GM11168 (cell line): Measurements from ENCODE around the gene KRTAP12-2.
"Not testable (repeated sequence)": the region's sequence is repeated elsewhere in the genome, so short reads cannot be mapped to it uniquely, and the experiment has no call there.

Experiments
- in situ Hi-C: fragments of 300-500 bp; cut with MboI; formaldehyde crosslinking; loops from one replicate; pipeline ENCODE4 v1.12.0; 2022; ENCODE audit warnings: low sequenced_read_pairs; ENCODE audit not compliant: unreplicated experiment

Gene KRTAP12-2

DNA sequence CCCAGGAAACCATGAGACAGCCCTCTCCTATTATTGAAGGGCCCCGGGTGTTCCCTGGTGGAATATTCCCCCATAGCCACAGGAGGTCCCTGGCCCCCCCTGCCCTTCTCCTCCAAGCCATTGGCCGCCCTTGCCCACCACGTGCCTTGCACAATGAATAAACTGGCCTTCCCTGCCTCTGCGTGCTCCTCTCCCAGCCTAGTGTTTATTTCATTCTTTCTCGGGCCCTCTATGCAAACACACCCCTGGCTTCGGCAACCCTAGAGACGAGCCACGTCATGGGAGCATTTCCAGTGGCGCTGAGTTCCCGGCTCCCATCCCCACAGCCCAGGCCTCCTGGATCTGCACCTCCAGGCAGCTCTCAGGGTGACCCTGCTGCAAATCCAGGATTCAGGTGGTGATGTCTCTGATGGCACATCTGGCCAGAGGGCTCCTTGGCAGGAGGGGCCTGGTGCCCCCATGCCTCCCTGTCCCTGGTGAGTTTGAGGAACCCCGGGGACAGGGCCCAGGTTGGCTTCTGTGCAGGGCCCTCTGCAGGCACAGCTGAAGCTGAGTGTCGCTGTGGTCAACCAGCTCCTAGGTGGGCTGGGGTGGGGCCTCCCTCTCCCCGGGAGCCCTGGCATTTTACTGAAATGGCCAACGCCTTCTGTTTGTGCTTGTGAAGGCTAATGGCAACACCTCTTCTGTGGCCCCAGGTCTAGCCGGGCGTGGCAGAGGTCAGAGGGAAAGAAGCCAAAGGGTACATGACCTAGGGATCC, 36.4 kb upstream of the KRTAP12-2 start:
- in situ Hi-C loops: no loop called here

DNA sequence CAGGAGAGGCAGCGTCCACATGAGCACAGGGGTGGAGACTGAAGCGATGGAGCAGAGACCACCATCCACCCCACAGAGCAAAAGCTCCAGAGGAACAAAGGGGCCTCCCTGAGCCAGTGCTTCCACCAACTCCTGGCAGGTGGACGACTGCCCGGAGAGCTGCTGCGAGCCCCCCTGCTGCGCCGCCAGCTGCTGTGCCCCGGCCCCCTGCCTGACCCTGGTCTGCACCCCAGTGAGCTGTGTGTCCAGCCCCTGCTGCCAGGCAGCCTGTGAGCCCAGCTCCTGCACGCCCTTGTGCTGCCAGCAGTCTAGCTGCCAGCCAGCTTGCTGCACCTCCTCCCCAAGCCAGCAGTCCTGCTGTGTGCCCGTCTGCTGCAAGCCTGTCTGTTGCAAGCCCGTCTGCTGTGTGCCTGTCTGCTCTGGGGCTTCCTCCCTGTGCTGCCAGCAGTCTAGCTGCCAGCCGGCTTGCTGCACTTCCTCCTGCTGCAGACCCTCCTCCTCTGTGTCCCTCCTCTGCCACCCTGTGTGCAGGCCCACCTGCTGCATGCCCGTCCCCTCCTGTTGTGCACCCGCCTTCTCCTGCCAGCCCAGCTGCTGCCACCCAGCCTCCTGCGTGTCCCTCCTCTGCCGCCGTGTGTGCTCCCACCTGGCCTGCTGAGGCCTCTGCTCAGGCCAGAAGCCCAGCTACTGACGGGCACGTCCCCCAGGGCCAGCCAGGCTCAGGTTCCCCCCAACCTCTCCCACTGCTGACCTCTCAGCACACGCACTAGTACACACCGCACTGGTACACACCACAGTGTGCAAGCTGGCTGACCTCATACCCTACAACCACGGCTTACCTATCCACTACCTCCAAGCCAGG, 35.6 kb upstream of the KRTAP12-2 start:
- in situ Hi-C loops: no loop called here

DNA sequence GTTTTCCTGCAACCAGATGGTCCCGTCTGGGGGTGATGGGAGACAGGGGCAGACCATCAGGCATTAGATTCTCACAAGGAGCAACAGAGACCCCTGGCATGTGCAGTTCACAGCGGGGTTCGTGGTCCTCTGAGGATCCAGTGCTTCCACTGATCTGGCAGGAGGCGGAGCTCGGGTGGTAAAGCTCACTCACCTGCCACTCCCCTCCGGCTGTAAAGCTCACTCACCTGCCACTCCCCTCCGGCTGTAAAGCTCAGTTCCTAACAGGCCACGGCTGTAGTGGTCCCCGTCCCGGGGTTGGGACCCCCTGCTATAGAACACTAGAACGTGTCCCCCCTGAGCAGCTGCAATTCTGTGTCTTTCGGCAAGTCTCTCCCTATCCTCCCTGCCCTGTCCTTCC, 34.8 kb upstream of the KRTAP12-2 start:
- in situ Hi-C loops: no loop called here

DNA sequence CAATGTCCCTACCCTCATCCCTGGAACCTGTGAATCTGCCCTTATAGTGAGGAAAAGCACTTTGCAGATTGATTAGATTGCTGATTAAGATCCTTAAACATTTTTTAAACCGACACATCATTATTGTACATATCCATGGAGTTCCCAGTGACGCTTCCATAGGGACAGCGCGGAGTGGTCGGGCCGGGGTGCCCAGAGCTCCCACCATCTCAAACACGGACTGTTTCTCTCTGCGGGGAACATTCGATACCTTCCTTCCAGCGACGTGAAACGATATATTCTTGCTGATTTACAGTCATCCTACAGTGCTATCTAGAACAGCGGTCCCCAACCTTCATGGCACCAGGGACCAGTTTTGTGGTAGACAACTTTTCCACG, 34.3 kb upstream of the KRTAP12-2 start:
- in situ Hi-C loops: no loop called here

DNA sequence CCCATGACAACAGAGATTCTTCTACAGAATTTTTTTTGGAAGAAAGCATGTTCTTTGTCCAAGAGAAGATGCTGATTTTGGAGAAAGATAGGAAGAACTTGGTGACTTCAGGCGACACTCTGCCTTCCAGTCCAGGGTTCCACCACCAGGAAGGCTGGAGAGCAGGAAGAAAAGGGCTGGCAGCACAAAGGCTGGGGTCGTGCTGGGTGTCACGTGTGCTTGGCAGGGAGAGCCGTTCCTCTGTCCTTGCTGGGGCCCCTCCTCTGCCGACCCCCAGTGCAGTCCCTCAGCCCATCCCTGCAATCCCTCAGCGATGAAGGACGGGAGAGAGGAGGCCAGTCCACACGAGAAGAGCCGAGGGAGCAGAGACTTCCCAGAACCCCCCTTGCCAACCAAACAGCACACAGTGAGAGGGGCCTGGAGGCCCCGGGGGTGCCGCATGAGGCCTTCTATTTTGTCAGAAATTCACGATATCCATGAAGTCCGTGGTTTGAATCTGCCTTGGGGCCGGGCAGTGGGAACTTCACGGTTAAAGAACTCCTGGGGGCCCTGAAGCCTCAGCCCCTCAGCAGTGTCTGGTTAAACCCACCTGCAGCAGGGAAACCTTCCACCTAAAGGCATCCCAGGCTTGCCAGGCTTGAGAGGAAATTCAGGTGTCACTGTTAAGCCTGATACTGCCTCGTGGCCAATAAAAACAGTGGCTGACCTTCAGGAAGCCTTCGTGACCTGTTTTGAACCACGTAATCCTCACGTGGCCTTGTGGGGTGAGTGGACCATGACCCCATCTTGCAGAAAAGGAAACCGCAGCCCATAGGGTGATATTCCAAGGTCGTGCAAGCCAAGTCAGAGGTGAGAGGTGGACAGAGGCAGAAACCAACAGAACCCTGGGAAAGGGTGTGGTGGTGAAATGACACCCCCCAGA, 33.6 kb upstream of the KRTAP12-2 start:
- in situ Hi-C loops: no loop called here

DNA sequence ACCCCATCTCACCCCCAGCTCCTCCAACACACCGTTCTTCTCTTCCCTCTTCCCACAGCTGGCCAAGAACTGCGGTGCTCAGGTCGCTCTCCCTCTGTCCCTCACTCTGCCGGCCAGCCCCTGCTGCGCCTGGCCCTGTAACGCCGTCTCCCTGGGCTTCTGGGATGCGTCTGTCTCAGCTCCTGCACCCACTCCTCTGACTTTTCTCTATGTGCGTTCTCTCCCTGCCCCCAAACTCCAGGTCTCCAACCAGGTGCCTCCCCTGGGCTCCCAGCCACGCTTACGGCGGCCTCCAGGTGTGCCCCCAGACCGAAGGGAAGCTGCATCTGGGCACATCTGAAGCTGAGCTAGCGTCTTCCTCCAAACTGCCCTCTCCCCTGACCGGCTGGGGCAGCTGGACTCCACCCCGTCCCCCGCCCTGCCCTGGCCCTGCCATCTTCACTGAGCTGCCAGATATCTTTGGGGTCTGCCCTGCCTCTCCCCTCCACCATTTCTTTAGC, 32.8 kb upstream of the KRTAP12-2 start:
- in situ Hi-C loops: no loop called here

DNA sequence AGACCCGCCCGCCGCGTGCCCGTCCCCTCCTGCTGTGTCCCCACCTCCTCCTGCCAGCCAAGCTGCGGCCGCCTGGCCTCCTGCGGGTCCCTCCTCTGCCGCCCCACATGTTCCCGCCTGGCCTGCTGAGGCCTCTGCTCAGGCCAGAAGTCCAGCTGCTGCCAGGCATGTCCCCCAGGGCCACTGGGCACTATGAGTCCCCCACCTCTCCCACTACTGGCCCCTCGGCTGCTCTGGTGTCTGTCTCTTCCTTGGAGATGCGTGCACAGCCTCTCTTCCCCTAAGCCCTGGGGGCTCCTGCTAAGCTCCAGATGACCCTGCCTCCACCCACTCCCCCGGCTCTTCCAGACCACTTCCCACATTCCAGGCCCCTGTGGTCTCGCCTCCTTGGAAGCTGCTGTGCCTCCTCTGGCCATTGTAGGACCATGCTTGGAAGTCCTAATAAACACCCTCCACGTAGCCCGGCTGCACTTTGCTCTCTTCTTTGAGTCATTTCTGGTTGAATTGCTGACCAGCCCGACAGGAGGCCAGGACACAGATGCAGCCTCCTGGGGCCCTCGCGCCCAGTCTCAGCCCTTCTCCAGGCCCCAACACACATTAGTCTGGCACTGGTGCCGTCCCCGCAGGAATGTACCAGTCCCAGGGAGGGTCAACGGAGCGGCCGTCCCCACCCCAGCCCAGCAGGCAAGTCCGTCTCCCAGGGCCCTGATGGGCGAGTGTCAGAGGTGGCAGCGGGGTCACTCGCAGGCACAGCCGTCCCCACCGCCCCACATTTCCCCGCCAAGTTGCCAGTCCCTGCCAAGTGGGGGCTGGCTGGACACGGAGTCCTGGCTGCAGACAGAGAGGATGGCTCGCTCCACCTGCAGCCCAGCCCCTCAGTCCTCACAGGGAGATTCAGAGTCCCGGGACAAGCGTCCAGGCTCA, 31.3 kb upstream of the KRTAP12-2 start:
- in situ Hi-C loops: no loop called here

DNA sequence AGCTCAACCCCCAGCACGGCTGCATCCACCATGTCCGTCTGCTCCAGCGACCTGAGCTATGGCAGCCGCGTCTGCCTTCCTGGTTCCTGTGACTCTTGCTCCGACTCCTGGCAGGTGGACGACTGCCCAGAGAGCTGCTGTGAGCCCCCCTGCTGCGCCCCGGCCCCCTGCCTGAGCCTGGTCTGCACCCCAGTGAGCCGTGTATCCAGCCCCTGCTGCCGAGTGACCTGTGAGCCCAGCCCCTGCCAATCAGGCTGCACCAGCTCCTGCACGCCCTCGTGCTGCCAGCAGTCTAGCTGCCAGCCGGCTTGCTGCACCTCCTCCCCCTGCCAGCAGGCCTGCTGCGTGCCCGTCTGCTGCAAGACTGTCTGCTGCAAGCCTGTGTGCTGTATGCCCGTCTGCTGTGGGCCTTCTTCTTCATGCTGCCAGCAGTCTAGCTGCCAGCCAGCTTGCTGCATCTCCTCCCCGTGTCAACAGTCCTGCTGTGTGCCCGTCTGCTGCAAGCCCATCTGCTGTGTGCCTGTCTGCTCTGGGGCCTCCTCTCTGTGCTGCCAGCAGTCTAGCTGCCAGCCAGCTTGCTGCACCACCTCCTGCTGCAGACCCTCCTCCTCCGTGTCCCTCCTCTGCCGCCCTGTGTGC, 30.6 kb upstream of the KRTAP12-2 start, which contains the start of gene KRTAP10-12:
KRTAP10-12 (plus strand) TSS at position 1 of the 639 bp plus-strand sequence; CDS start at position 31, 30 bp downstream.
- in situ Hi-C loops: not testable (repeated sequence)

DNA sequence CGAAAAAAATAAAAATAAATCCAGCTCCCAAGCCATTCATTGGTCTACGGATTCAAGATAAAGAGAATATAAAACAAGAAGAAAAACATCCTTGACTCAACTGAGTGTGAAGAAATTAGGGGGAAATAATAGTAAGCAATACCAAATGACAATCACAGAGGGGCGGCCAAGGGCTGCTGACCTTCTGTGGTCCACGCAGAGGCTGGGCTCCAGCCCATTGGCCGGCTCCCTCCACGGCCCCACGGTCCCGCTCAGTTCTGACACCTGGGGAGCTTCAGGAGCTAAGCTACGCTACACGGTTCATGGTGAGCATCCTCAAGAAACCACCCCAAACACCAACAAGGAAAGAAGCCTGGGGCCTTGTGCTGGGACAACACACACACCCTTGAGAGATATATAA, 29.8 kb upstream of the KRTAP12-2 start:
- in situ Hi-C loops: no loop called here

DNA sequence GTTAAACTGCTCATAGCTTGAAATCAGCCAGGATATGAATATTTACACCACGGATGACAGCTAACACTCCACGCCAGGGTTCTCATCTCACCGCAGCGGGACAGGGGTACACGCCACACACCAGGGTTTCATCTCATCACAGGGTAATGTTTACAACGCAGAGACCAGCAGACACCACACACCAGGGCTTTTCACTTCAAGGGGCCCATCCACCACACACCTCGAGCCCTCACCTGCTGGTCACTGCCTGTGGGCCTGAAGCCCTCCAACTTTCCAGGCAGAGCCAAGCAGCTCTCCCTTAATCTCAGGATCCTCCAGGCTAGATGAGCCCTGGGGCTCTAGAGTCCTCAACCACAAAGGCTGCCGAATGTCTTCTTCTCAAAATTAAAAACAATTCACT, 28.9 kb upstream of the KRTAP12-2 start:
- in situ Hi-C loops: no loop called here

DNA sequence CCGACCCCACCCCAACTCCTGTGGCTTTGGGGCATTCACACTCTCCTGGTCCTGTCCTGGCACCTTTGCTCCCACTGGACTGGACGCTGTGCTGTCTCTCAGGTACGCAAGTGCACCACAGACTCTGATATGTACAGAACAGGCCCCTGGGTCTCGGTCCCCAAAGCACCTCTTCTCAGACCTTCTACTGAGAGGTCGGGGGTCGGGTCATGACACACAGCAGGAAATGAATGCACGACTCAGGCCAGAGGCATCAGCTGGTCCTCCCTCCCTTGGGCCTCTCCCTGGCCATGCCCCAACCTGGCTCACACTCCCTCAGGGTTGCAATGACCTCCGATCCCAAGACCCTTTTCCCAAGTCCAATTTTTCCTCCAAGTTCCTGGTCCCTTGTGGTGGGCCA, 28.5 kb upstream of the KRTAP12-2 start:
- in situ Hi-C loops: no loop called here

DNA sequence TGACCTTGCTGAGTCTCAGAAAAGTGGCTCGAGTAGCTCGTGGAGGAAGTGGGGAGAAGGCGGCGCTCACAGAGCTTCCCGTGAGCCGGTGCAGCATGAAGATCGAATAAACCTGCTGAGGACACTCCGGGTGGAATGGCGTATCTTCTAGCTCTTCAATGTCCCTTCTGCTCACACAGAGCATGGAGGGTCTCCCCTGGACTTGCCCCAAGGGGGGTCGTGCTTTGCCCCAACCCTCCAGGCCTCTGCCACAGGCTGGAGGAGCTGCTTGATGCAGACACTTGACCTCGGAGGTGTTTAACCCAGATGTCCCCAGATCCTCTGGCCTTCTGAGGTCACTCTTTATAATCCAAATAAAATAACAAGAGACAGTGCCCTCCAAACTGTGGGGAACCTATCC, 28.0 kb upstream of the KRTAP12-2 start:
- in situ Hi-C loops: no loop called here

DNA sequence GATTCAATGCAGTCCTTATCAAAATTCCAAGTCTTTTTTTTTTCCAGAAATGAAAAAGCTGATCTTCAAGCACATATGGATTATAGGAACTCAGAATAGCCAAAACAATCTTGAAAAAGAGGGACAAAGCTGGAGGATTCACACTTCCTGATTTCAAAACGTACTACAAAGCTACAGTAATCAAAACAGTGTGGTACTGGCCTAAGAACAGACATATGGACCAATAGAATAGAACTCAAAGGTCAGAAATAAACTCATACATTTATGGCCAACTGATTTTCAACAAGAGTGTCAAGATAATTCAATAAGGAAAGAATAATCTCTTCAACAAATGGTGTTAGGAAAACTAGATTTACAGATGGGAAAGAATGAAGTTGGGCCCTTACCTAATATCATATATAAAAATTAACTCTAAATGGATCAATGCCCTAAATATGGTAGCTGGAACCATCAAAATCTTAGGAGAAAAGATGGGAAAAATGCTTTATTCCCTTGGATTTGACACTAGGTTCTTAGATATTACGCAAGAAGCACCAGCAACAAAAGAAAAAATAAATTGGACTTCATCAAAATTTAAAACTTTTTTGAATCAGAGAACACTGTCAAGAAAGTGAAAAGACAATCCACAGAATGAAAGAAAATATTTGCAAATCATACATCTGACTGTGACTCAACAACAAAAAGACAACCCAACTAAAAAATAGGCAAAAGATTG, 26.2 kb upstream of the KRTAP12-2 start:
- in situ Hi-C loops: no loop called here

DNA sequence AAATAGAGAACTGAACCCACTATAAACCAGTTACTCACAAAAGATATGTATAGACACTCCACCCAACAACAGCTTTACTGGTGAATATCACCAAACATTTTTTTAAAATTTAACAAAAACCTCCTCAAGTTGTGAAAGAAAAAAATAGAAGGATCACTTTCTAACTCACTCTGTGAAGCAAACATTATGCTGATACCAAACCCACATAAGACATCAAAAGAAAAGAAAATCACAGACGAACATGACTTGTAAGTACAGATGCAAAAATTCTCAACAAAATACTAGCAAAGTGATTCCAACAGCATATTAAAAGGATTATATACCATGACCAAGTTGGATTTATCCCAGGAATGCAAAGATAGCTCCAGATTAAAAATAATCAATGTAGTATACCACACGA, 25.0 kb upstream of the KRTAP12-2 start:
- in situ Hi-C loops: no loop called here

DNA sequence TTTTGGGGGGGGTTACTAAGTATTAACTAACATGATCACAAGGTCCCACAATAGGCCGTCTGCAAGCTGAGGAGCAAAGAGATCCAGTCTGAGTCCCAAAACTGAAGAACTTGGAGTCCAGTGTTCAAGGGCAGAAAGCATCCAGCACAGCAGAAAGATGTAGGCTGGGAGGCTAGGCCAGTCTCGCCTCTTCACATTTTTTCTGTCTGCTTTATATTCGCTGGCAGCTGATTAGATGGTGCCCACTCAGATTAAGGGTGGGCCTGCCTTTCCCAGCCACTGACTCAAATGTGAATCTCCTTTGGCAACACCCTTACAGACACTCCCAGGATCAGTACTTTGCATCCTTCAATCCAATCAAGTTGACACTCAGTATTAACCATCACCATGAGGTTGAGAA, 23.0 kb upstream of the KRTAP12-2 start:
- in situ Hi-C loops: not testable (repeated sequence)

DNA sequence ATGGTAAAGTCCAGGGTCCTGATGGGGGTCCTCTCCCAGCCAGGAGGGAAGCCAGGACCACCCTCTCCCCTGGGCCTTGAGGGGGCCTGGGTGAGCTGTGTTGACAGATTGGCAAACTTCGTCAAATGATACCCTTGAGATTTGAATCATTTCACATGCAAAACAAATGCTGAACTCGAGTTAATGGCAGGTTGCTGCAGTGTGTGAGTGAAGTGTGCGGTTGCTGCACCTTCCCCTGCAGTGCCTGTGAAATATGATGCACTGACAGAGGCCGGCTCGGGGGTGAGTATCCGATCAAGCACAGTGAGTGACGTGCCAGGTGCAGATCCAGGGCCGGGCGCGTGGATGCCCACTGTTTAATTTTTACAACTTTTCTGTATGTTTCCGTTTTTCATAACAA, 20.9 kb upstream of the KRTAP12-2 start:
- in situ Hi-C loops: no loop called here

DNA sequence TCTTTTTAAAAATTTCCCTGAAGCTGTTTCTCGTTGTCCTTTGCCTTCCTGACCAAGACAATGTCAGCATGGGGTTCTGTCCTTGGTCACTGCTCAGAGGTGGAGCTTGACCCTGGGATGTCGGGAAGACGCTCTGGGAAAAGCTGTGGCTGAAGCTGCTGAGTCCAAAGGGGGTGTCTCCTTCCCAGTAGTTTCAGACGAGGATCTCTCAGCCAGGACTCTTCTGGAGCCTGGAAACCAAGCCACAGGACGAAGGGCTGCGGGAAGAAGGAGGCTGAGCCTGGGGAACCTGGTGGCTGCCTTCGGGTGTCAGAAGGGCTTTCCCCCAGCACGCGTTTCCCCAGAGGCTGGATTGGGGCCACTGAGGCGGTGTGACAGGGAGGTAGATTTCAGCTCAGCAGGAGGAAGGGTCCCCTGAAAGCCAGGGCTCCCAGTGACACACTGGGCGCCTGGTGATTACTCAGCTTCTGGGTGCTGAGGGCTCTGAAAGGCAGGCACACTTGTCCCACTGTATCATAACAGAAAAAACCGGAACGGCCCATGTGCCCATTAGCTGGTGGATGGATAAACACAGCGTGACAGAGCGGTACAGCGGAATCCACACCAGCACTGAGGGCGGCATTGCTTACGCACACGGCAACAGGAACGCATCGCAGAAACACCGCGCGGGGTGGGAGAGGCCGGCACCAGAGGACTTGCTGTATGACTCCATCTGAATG, 20.3 kb upstream of the KRTAP12-2 start:
- in situ Hi-C loops: no loop called here
